Femur (tissue), 1 donor: ENCODE data around the gene KCNJ13.

Experiments used
- DNase-seq: peaks from one replicate; pipeline ENCODE4 v3.0.0-alpha.2; 2017

KCNJ13 gene

DNA sequence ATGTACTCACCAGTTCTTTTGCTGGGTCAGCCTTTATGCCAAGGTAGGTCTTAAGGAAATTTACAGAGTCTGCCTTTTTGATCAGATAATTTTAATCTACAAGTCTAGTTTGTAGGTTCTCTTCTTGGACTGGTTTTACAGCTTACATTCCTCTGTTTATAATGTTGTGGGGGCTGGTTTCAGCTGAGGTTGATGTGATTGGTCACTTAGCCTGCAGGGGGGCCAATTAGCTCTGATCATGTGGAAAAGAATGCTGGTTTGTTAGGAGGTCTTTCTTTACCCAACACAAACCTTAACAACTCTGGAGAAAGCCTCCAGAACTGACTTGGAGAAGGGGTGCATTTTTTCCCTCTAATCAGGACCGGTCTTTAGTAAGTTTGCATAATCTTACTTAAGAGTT, at the start of gene KCNJ13:
KCNJ13 (minus strand) TSS at position 131 of the 400 bp plus-strand sequence. CDS start 5,203 bp downstream, outside the sequence.
- no peak for DNase-seq

DNA sequence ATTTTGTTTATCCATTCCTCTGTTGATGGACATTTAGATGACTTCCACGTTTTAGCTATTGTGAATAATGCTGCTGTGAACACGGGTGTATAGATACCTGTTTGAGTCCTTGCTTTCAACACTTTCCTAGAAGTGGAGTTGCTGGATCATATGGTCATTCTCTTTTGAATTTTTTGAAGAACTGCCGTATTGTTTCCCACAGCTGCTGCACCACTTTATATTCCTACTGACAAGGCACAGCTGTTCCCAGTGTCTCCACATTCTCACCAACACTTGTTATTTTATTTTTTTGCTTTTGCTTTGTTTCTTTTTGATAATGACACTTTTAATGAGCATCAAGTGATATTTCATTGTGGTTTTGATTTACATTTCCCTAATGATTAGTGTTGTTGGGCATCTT, 41.4 kb upstream of the KCNJ13 start:
- no peak for DNase-seq

DNA sequence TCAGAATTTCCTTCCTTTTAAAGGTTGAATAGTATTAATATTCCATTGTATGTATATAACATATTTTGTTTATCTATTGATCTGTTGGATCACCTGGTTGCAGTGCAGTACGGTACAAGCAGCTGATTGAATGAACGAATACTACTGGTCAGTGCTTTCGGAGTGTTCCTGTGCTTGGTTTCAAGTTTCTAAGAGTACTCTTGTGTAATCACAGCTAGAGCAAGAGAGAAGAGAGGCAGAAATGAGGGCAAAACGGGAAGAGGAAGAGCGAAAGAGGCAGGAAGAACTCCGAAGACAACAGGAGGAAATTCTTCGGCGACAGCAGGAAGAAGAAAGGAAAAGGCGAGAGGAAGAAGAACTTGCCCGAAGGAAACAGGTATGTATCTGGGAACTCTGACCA, 40.3 kb upstream of the KCNJ13 start:
- DNase-seq, result no peak

DNA sequence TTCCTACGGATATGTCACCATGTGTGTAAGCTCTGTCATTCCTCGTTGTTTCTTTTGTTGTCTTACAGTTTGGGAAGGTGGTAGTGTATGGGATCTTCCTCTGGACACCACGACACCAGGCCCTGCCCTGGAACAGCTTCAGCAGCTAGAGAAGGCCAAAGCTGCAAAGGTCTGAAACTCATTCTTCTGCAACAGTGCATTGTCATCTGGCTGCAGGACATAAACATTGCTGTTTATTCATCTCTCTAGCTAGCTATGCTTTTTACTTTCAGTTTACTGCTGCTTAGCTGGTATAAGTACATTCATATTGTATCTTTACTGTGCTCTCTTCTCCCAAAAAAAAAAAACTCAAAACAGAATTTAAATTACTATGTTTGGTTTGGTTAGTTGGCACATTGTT, 39.2 kb upstream of the KCNJ13 start:
- DNase-seq, result no peak

DNA sequence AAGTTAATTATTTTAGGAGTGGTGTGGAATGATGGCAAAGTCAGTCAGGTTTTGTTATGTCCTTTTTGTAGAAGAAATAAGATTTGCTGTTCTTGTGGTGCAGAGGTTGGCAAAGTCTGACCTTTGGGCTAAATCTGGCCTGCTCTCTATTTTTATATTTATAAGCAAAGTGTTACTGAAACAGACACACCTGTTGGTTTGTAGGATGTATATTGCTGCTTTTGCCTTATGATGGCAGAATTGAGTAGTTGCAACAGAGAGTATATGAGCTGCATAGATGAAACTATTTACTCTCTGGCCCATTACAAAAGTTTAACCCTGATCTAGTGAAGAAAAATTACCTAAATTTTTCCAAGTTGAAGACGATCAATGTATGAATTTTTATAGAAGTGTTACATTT, 34.1 kb upstream of the KCNJ13 start:
- no peak for DNase-seq

DNA sequence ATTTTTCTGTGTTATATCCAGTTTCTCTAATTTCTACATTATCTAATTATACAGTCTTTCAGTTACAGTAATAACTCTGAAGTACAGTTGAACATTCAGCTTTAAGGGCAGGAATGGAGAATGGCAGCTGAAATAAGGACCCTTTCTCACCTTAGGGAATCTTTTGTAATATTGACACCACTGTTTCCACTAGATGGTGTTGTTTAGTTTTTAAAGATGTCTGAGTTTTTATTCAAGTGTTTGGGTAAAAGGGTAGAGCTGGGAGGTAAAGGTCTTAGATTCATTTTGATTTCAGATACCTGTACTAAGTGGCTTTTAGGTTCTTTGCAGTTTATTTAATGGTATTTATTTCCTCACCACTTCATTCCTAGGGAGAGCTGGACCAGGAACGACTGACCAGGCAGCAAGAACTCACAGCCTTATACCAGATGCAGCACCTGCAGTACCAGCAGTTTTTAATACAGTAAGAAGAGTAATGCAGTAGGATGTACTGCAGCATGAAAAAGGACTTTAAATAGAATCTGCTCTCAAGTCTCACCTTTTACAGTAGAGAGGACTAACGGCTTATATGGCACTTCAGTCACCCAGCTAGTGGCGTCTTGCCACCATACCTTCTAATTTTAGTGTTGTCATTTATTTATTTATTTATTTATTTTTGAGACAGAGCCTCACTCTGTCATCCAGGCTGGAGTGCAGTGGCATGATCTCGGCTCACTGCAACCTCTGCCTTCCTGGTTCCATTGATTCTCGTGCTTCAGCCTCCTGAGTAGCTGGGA, 33.2 kb upstream of the KCNJ13 start:
- DNase-seq, result no peak

DNA sequence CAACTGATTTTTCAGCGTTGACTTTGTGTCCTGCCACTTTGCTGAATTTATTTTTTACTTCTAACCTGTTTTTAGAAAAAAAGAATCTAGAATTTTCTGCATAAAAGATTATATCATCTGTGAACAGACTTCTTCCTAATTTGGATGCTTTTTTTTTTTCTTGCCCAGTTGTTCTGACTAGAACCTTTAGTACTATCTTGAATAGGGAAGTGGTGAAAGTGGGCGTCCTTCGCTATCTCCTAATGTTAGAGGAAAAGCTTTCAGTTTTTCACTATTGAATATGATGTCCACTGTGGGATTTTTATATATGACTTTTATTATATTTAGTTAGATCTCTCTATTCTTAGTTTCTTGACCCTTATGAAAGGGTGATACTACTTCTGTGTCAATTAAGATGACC, 25.7 kb upstream of the KCNJ13 start:
- DNase-seq, result no peak

DNA sequence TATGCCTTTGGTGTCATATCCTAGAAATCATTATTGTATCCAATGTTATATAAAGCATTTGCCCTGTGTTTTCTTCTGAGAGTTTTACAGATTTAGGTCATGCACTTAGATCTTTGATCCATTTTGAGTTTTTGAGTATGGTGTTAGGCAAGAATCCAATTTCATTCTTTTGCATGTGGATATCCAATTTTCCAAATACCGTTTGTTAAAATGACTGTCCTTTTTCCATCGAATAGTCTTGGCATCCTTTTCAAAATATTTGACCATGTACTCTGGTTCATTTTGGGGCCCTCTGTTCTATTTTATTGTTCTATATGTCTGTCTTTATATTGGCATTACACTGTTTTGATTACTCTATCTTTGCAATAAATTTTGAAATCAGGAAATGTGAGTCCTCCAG, 23.8 kb upstream of the KCNJ13 start:
- no peak for DNase-seq

DNA sequence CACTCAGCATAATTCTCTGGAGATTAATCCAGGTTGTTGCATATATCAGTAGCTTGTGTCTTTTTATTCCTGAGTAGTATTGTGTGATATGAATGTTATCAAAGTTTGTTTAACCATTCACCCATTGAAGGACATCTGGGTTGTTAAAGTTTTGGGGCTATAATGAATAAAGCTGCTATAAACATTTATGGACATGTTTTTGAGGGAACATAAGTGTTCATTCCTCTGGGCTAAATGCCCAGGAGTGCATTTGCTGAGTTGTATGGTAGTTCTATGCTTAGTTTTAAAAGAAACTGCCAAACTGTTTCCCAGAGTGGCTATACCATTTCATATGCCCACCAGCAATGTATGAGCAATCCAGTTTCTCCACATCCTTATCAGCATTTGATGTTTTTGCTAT, 21.8 kb upstream of the KCNJ13 start:
- no peak for DNase-seq

DNA sequence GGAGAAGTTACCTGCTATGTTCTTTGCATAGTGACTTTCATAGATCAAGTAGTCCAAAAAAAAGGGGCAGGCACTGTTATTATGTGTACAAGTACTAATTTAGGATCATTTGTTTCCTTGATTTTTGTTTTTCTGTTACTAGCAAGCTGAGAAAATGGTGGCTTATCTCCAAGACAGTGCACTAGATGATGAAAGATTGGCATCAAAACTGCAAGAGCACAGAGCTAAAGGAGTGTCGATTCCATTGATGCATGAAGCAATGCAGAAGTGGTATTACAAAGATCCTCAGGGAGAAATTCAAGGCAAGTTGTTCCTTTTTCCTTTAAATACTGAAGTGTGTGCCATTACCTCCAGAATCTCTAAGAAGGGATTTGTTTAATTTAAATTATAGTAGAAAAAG, 19.6 kb upstream of the KCNJ13 start:
- no peak for DNase-seq

DNA sequence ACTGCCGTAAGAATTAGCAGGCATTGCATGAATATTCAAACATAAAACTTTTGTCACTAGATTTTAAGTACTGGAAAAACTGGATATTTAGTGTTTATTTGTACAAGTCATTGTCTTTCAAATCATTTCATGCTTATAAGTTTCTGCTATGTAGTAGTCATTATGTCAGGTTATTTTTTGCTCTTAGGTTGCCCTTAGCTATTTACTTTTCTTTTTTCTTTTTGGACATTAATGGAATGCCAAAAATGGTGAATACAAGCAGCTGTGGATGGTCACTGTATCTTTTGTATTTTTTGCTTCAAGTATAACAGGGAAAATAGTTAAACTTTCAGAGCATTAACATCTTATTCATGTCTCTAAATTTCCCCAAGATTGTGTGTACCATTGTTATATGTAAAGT, 18.6 kb upstream of the KCNJ13 start:
- no peak for DNase-seq

DNA sequence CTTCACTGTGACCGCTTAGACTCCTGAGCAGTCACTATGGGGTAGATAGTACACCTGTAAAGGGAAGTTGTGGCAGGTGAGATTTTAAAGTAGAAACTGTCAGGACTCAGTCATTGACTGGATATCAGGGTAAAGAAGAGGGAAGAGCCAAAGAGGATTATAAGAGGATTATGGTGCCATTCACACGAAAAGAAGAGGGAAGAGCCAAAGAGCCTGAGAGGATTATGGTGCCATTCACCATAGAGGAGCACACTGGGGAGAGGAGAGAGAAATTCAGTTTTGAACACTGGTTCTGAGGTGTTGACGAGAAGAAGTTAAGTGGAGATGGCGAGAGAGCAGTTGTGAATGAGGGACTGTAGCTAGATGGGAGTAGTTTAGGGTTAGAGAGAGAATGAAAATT, 16.9 kb upstream of the KCNJ13 start:
- DNase-seq, result no peak

DNA sequence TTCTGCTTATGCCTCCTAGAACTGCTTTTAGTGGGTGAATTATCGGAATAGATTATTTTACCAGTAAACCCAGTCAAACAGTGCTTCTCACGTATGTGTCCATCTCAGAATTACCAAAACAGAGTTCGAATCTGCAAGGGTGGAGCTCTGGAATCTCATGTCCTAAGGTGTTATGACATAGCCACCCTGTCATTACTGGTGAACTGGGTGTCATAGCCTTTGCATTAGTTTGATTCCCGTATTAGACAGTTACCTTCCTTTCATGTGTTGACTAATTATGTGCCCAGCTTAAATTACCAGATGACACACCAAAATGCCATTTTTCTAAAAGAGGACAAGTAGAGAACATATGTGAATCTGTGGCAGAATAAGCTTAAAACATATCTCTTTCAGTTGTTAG, 15.2 kb upstream of the KCNJ13 start:
- DNase-seq, result no peak

DNA sequence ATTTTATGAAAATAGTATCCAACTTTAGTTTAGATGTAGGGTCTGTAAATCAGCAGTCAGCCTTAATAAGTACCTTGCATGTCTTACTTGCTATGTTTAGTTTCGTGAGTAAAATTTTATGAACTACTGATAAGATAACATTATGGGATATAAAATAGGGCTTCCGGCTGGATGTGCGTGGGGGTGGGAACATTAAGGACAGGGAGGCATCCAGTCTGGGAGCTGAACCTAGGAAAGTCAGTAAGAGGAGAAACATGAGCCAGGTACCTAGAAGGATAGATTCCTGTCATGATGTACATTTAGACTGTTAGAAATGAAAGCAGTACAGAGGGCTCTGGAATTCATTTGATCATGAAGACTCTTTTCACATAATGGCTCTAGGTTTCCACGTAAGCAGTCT, 12.7 kb upstream of the KCNJ13 start:
- DNase-seq, result no peak

DNA sequence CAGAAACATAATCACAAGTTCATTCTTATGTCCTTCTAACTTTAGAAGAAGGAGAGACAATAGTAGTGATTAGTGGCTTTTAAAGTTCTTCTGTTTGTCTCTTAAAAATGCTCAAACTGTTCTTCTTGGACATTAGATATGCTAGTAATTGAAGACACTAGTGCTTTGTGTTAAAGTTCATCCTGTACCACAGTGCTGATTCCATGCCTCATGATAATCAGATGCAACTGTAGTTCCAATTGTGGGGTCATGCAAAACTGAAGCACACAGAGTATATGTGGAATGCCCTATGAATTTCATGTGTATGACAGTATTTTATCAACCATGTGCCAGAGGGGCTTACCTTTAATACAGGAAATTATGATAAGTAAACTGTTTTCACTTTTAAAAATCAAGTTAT, 11.4 kb upstream of the KCNJ13 start:
- no peak for DNase-seq

DNA sequence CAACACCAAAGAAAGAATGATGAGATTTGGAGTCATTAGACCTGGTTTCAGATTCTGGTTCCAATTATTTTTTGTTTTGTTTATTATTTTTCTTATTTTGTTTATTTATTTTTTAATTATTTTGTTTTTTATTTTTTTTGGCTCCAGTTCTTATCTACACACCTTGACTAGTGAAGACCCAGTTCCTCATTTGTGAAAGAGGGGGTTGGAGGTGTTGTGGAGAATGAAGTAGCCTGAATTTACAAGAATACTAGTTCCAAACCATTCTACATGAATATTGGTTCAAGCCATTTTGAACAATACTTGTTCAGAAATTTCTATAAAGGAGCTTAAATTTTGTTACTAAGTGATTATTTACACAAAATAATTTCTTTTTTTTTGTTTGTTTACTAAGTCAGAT, 6.9 kb upstream of the KCNJ13 start:
- no peak for DNase-seq

DNA sequence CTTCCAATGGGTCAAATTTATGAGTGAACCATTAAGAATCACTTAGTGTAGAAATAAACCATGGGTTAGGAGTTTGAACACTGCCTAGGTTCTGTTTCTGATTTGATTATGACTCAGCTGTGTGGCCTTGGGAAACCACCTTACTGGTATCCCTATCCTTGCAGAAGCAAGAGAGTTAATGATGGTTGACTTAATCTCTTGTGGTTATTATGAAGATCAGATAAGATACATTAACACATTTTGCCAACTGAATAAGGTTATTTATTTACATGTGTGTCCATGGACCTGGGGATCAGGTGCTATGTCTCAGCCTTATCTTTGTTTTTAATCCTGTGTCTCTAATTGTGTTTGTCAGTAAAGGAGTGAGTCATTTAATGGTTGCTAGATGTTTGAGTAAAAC, 5.4 kb upstream of the KCNJ13 start:
- no peak for DNase-seq

DNA sequence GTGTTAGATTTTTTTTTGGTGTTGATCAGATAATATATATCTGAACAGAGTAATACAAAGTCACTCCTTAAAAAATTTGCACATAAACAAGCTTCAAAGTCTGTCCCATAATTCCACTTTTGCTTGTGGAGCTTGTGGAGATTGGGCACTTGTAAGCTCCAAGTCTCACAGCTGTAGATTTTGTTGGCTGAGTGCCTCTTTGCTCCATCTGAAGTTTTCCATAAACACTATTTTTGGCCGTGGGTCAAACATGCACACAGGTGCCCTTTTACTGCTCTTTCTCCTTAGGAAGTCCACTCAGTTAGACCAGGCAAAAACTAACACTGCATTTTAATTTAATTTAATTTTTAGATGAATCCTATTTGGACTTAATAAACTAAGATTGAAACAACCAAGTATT, 3.6 kb upstream of the KCNJ13 start:
- DNase-seq, result peak; percentile 56

DNA sequence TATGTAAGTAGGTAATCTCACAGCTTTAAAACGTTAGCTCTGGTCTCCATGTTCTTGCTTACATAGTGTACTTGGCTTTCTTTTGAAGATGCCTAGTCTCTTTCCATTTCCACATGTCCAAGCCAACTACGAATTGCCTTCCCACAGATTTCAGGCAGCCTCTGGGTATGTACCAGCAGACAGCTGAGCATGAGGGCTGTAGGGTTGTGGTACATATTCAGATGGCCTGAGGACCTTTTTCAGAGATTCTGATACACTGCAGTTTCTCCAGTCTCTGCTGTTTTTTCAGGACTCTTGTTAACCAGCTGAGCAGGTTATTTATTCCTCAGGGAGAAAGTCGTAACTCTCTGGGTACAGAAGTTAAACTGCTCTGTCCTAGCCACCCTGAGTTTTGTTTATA, 3.1 kb upstream of the KCNJ13 start:
- DNase-seq, result no peak

DNA sequence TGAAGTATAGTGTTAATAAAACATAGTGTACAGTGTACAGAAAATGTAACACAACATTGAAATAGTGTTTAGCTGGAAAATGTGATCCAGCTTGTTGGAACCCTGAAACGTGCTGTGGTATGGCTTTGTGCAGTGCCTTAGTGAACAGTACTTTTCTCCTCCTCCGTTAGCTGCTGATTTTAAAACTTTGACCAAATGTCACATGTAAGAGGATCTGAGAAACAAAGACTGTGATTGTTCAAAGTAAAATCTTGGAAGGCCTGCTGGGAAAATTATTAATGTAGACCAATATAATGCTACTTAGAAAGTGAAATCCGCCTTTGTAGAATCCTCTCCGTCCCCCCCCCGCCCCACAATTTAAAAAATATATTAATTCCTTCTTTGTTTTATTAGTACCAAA, 911 bp upstream of the KCNJ13 start:
- no peak for DNase-seq

DNA sequence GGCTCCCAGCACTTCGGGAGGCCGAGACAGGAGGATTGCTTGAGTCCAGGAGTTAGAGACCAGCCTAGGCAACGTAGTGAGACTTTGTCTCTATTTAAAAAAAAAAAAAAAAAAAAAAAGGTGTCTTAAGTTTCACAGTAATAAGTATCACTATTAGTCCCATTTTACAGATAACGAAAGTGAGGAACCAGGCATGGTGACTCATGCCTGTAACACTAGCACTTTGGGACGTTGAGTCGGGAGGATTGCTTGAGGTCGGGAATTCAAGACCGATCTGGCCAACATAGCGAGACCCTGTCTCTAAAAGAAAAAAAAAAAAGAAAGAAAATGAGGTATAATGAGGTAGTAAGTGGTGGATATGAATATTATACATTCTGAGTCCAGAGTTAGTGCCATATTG, 2.5 kb downstream of the KCNJ13 start:
- DNase-seq, result no peak

DNA sequence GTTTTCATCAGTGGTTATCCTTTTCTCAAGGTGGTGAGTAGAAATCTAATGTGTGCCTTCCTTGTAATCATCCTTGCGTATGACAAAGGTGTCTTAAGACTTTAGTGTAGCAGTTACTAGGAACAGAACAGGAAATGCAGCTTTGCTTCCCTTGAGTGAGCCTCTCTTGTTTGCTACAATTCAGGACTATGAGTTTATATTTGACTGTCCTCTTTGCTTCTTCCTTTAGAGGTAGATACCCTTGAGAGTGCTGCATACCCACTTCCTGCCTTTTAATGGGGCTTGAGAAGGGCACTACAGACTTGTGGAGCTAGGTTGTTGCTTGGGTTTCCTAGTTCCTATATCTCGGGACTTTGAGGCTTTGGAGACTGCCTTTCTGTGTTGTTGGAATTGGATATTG, 3.8 kb downstream of the KCNJ13 start:
- DNase-seq, result no peak

DNA sequence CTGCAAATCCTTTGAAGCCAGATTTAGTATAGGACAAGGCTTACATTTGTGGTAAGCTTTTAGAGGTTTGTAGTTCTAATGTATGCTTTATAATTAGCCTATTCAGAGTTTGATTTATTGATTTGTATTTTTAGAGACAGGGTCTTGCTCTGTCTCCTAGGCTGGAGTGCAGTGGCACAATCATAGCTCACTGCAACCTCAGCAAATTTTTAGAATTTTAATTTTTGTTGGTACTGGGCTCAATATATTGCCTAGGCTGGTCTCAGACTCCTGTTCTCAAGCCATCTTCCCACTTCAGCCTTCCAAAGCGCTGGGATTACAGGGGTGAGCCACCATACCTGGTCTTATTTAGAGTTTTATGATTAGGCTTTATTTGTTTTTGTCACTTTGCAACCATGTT, 4.5 kb downstream of the KCNJ13 start:
- DNase-seq, result no peak

DNA sequence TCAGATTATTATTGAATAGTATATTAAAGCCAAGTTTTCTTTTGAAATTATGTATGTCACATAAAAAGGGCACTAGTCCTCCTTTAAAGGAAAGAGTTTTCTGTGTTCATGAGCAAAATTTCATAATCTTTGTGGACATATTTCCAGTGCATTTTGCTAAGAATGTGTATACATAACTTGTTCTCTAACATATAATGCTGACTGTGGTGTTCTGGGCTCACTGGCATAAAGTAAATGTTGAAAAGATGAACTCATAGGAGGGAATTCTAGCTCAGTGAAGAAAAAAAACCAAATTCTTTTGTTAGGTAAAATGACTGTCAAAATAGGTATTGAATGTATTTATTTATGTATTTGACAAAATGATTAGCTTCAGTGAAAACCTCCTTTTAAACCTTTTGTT, 6.2 kb downstream of the KCNJ13 start:
- no peak for DNase-seq

DNA sequence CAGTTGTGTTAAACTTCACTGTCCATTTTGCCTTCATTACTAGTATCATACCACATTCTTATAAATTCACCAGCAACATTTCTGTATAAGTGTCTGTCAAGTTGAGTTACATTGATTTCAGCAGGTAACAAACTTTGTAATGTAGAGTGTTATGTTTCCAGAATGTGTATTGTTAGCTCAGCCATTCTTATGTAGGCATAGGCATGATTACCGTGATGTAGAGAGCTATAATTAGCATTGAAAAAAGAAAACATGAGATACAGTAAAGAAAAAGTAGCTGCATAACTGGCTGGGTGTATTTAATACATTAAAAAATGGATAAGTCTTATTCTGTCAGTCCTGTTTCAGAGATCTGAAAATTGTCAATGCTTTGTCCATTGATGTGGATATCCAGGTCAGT, 8.5 kb downstream of the KCNJ13 start:
- no peak for DNase-seq
